Astrocyte (in vitro differentiated cells and primary cell): ENCODE measurements around the gene RTL5. TPM values are rescaled to one million over a fixed set of nuclear protein-coding genes. Genes with fewer than 3 reads are reported as not detected.
"Not testable (repeated sequence)": the region's sequence is repeated elsewhere in the genome, so short reads cannot be mapped to it uniquely, and the experiment has no call there.

Experiments
- DNase-seq: peaks from one replicate; pipeline ENCODE4 v3.0.0-alpha.2; 2010; ENCODE audit warnings: low read depth
- FAIRE-seq: peaks from 2 replicates; lab custom pipeline; 2011; peaks lifted over from hg19 to GRCh38; lab: Jason Lieb, UNC
- H2AFZ ChIP-seq: 2 replicates; pipeline ENCODE4 v1.6.0; 2012; ENCODE audit warnings: low read depth, low read length, inconsistent platforms
- H3K27ac ChIP-seq: 2 replicates; pipeline ENCODE4 v1.5.1; 2011; ENCODE audit warnings: low read depth, low read length, inconsistent platforms
- H3K27me3 ChIP-seq: 2 replicates; pipeline ENCODE4 v1.6.0; 2011; ENCODE audit warnings: low read length, inconsistent platforms; ENCODE audit not compliant: insufficient read depth
- H3K36me3 ChIP-seq: 2 replicates; pipeline ENCODE4 v1.5.1; 2011; ENCODE audit warnings: low read length, inconsistent platforms; ENCODE audit not compliant: insufficient read depth
- H3K4me1 ChIP-seq: 2 replicates; pipeline ENCODE4 v1.5.1; 2011; ENCODE audit warnings: low read length, inconsistent platforms; ENCODE audit not compliant: insufficient read depth
- H3K4me2 ChIP-seq: 2 replicates; pipeline ENCODE4 v1.6.0; 2012; ENCODE audit warnings: low read length, inconsistent platforms
- H3K4me3 ChIP-seq: 2 replicates; pipeline ENCODE4 v1.5.1; 2011; ENCODE audit warnings: low read depth, mild to moderate bottlenecking, low read length, inconsistent platforms; ENCODE audit not compliant: insufficient read depth
- H3K79me2 ChIP-seq: 2 replicates; pipeline ENCODE4 v1.6.0; 2012; ENCODE audit warnings: mild to moderate bottlenecking, low read length, inconsistent platforms; ENCODE audit not compliant: insufficient read depth
- H3K9ac ChIP-seq: 2 replicates; pipeline ENCODE4 v1.6.0; 2012; ENCODE audit warnings: mild to moderate bottlenecking, low read length, inconsistent platforms
- H3K9me3 ChIP-seq: 2 replicates; pipeline ENCODE4 v1.5.1; 2012; ENCODE audit warnings: low read depth, mild to moderate bottlenecking, low read length, inconsistent platforms; ENCODE audit not compliant: insufficient read depth
- H4K20me1 ChIP-seq: 2 replicates; pipeline ENCODE4 v1.6.0; 2012; ENCODE audit warnings: low read length, inconsistent platforms; ENCODE audit not compliant: insufficient read depth
- H3K27ac Mint-ChIP-seq: one replicate; pipeline ENCODE4 v1.8.0; 2021; ENCODE audit warnings: mild to moderate bottlenecking, mixed read lengths; ENCODE audit not compliant: unreplicated experiment
- H3K27me3 Mint-ChIP-seq: one replicate; pipeline ENCODE4 v1.8.0; 2021; ENCODE audit warnings: low read depth, mixed read lengths; ENCODE audit not compliant: unreplicated experiment
- H3K36me3 Mint-ChIP-seq: one replicate; pipeline ENCODE4 v1.8.0; 2021; ENCODE audit warnings: low read depth, mixed read lengths; ENCODE audit not compliant: unreplicated experiment
- H3K4me1 Mint-ChIP-seq: one replicate; pipeline ENCODE4 v1.8.0; 2021; ENCODE audit warnings: low read depth, mixed read lengths; ENCODE audit not compliant: unreplicated experiment
- H3K4me3 Mint-ChIP-seq: one replicate; pipeline ENCODE4 v1.8.0; 2021; ENCODE audit warnings: mild to moderate bottlenecking, moderate library complexity, mixed read lengths; ENCODE audit not compliant: unreplicated experiment
- H3K9me3 Mint-ChIP-seq: one replicate; pipeline ENCODE4 v1.8.0; 2021; ENCODE audit warnings: mild to moderate bottlenecking, mixed read lengths; ENCODE audit not compliant: unreplicated experiment
- CTCF ChIP-seq: IDR thresholded peaks from 2 replicates; pipeline ENCODE4 v1.5.1; 2011; ENCODE audit warnings: low read depth, mild to moderate bottlenecking, inconsistent platforms, low read length, moderate library complexity; ENCODE audit not compliant: insufficient read depth
- EZH2 ChIP-seq: IDR thresholded peaks from 2 replicates; pipeline ENCODE4 v1.6.1; 2012; ENCODE audit warnings: mild to moderate bottlenecking, low read length, inconsistent platforms; ENCODE audit not compliant: insufficient read depth
- total RNA-seq: library from RNA; stranded (reverse); gene quantifications from 2 replicates; pipeline ENCODE4 v1.2.1, GENCODE V29; 2021

Gene RTL5
- total RNA-seq, 1 donor from 2014 or later: 16.1 TPM

GRCh38 chrX:72176981-72177380 lies 45.3 kb upstream of the RTL5 start:
- TF ChIP-seq CTCF (no peak), EZH2 (no peak)
- FAIRE-seq (no peak), DNase-seq (no peak)
- Histone ChIP-seq H3K9ac (no peak overlapping the region), H3K4me2 (no peak overlapping the region), H2AFZ (no peak overlapping the region), H3K4me1 (peaks cover 6% of the 10 kb centered on the region), H3K27me3 (no peaks in the 10 kb centered on the region), H4K20me1 (no peaks in the 10 kb centered on the region), H3K4me3 (no peak overlapping the region), H3K79me2 (peaks cover 4% of the 10 kb centered on the region), H3K9me3 (no peaks in the 10 kb centered on the region), H3K27ac (no peak overlapping the region), H3K36me3 (no peaks in the 10 kb centered on the region)
- Mint-ChIP-seq H3K4me3 (no peak overlapping the region), H3K36me3 (peaks cover 3% of the 10 kb centered on the region), H3K27ac (no peak overlapping the region), H3K9me3 (peaks cover 3% of the 10 kb centered on the region), H3K4me1 (no peaks in the 10 kb centered on the region), H3K27me3 (no peaks in the 10 kb centered on the region)

GRCh38 chrX:72176289-72176688 lies 44.6 kb upstream of the RTL5 start:
- not testable (repeated sequence) for H3K36me3 Mint-ChIP-seq, DNase-seq, H3K4me3 Mint-ChIP-seq, H3K4me3 ChIP-seq, H3K9me3 Mint-ChIP-seq, H2AFZ ChIP-seq, H3K27ac Mint-ChIP-seq, H3K27me3 Mint-ChIP-seq, H3K9ac ChIP-seq, H3K79me2 ChIP-seq, FAIRE-seq, H3K27me3 ChIP-seq, H3K9me3 ChIP-seq, H3K36me3 ChIP-seq, H3K4me1 ChIP-seq, H3K4me2 ChIP-seq, H3K4me1 Mint-ChIP-seq, H3K27ac ChIP-seq, H4K20me1 ChIP-seq

DNA sequence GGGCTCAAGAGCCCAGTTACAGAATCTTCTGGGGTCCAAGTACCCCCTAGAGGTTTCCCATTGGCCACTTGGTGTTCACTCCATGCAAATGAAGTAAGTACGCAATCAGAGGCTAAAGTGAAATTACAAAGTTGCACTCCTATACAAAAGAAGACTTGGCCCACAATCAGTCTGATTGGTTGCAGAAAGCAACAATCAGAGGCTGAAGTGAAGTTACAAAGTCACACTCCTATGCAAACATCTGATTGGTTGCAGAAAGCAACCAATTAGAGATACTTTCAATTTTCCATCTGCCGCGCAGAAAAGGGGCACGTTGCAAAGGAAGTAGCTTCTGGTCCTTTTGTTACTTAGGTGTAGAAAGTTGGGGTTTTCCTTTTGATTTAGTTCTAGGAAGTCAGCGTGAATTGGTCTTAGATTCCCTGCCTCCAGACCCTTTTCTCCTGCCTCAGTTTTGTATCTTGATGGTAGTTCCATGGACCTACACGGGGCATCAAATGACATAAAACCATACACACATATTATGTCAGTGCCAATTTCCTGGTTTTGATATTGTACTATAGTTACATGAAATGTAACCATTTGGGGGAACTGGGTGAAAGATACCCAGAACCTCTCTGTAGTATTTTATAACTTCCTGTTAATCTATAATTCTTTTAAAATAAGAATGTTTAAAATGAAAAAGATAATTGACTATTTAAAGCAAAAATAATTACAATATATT lies 37.5 kb upstream of the RTL5 start:
- Histone ChIP-seq H3K27ac (no peak overlapping the region), H4K20me1 (no peaks in the 10 kb centered on the region), H3K79me2 (no peaks in the 10 kb centered on the region), H3K9me3 (no peaks in the 10 kb centered on the region), H3K4me3 (no peak overlapping the region), H3K36me3 (no peaks in the 10 kb centered on the region), H3K9ac (no peak overlapping the region), H3K4me1 (no peaks in the 10 kb centered on the region), H3K27me3 (no peaks in the 10 kb centered on the region), H3K4me2 (no peak overlapping the region), H2AFZ (no peak overlapping the region)
- no peak overlapping the region for H3K27ac Mint-ChIP-seq
- no peak for TF ChIP-seq EZH2
- H3K4me1 Mint-ChIP-seq: no peaks in the 10 kb centered on the region
- H3K4me3 Mint-ChIP-seq: no peak overlapping the region
- no peak for DNase-seq
- H3K36me3 Mint-ChIP-seq: no peaks in the 10 kb centered on the region
- peaks cover 3% of the 10 kb centered on the region for H3K9me3 Mint-ChIP-seq
- H3K27me3 Mint-ChIP-seq: peaks cover 4% of the 10 kb centered on the region
- peak; percentile 94 for FAIRE-seq
